ENCODE results near the gene ZNF865.

- TF ChIP-seq CTCF (IDR thresholded peaks at IDR 0.05) (no peak), EZH2 (IDR thresholded peaks at IDR 0.05) (no peak)
Measured at GRCh38 chr19:55585658-55586339, 19.6 kb upstream of the ZNF865 start.

Data from neural progenitor cell (in vitro differentiated cells).